Mucosa of rectum (tissue), 2 donors: ENCODE measurements around the gene OR51E2.

Experiments
- H3K27ac ChIP-seq, 2 donors: one replicate each; pipeline ENCODE4 v1.7.0; 2013; ENCODE audit warnings: inconsistent platforms in 2 of 2, low read depth in 2 of 2, low read length in 2 of 2
- H3K27me3 ChIP-seq, 2 donors: one replicate each; pipeline ENCODE4 v1.7.0; 2013; ENCODE audit warnings: low read length in 2 of 2; ENCODE audit not compliant: control insufficient read depth in 2 of 2, insufficient read depth in 2 of 2
- H3K36me3 ChIP-seq, 2 donors: one replicate each; pipeline ENCODE4 v1.7.0; 2013; ENCODE audit warnings: low read length in 2 of 2; ENCODE audit not compliant: control insufficient read depth in 2 of 2, insufficient read depth in 2 of 2
- H3K4me1 ChIP-seq, 2 donors: one replicate each; pipeline ENCODE4 v1.7.0; 2013; ENCODE audit warnings: low read length in 2 of 2, mild to moderate bottlenecking in 1 of 2; ENCODE audit not compliant: control insufficient read depth in 2 of 2, insufficient read depth in 2 of 2
- H3K4me3 ChIP-seq, 2 donors: one replicate each; pipeline ENCODE4 v1.7.0; 2013; ENCODE audit warnings: low read length in 2 of 2
- H3K9ac ChIP-seq, 2 donors: one replicate each; pipeline ENCODE4 v1.7.0; 2013; ENCODE audit warnings: low read length in 2 of 2, low read depth in 1 of 2, mild to moderate bottlenecking in 1 of 2
- H3K9me3 ChIP-seq, 2 donors: one replicate each; pipeline ENCODE4 v1.7.0; 2013; ENCODE audit warnings: low read length in 2 of 2; ENCODE audit not compliant: control insufficient read depth in 2 of 2
- donor health status: healthy.
- donor health status: Normal muscosa, but diverticular disease.

OR51E2 gene

DNA sequence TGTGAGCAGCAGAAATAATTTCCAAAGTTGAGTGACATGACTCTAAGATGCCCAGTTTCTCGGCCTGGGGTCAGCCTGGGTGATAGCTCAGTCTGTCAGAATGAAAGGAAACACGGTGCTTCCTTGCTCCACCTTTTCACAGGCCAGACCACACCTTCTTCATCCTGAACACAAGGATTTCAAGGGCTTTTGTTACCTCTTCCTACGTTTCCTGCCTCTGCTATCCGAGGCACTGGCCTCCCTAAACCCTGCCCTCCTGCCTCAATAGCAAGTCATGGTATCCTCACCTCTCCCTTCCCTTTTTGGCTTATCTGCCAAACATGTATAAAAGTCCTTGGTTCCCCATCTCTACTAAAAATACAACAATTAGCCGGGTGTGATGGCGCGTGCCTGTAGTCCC lies 55.6 kb downstream of the OR51E2 start:
- Histone ChIP-seq H3K36me3 (no peaks in the 10 kb centered on the region), H3K9me3 (no peaks in the 10 kb centered on the region), H3K27ac (no peak overlapping the region), H3K27me3 (no peaks in the 10 kb centered on the region), H3K9ac (no peak overlapping the region), H3K4me3 (no peak overlapping the region), H3K4me1 (peaks cover under 1 to 1% of the 10 kb centered on the region in 2 donors)

DNA sequence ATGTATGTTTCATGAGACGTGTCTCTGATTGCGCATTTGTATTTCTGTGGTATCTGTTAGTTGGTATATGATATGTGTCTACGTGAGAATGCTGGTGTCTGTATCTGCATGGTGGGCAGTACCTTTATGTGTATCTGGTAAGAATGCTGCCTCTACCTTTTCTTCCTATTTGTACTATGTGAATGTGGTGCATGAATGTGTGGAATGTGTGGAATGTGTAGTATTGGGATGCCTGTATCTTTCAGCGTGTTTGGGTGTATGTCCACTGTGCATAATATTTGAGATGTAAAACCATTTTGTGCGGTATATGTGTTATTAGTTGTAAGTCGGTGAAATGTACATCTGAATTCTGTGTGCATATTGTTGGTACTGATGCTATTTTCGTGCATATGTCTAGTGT lies 56.2 kb downstream of the OR51E2 start:
- Histone ChIP-seq H3K4me3 (no peak overlapping the region), H3K9ac (no peak overlapping the region), H3K27ac (no peak overlapping the region), H3K36me3 (no peaks in the 10 kb centered on the region), H3K9me3 (no peaks in the 10 kb centered on the region), H3K4me1 (peaks cover 3% of the 10 kb centered on the region in 2 donors), H3K27me3 (no peaks in the 10 kb centered on the region)

DNA sequence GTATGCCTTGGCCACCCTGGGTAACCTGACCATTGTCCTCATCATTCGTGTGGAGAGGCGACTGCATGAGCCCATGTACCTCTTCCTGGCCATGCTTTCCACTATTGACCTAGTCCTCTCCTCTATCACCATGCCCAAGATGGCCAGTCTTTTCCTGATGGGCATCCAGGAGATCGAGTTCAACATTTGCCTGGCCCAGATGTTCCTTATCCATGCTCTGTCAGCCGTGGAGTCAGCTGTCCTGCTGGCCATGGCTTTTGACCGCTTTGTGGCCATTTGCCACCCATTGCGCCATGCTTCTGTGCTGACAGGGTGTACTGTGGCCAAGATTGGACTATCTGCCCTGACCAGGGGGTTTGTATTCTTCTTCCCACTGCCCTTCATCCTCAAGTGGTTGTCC lies 57.7 kb downstream of the OR51E2 start:
- no peaks in the 10 kb centered on the region for H3K9me3 ChIP-seq
- no peaks in the 10 kb centered on the region for H3K36me3 ChIP-seq
- peaks cover 3% of the 10 kb centered on the region in 2 donors for H3K4me1 ChIP-seq
- H3K27ac ChIP-seq, result no peak overlapping the region
- no peaks in the 10 kb centered on the region for H3K27me3 ChIP-seq
- no peak overlapping the region for H3K4me3 ChIP-seq
- no peak overlapping the region for H3K9ac ChIP-seq

DNA sequence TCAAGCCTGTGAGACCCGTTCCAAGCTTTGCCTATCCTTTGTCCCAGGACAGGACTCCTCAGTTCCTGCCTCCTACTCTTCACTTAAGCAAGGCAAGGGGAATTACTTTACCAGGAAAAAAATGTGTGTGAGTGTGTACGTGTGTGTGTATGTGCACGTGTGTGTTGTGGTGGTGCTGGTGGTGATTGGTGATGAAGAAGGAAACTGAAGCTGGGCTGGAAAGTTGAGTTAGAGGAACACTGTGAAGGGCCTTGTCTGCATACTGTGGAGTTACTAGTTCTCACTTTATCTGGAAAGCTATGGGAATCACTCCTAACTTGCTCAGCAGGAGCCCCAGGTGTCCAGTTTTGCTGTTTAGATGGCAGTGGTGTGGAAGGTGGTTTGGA lies 60.0 kb downstream of the OR51E2 start:
- Histone ChIP-seq H3K27me3 (no peaks in the 10 kb centered on the region), H3K36me3 (no peaks in the 10 kb centered on the region), H3K27ac (no peak overlapping the region), H3K4me1 (peaks cover 3% of the 10 kb centered on the region in 2 donors), H3K9ac (no peak overlapping the region), H3K9me3 (no peaks in the 10 kb centered on the region), H3K4me3 (no peak overlapping the region)

DNA sequence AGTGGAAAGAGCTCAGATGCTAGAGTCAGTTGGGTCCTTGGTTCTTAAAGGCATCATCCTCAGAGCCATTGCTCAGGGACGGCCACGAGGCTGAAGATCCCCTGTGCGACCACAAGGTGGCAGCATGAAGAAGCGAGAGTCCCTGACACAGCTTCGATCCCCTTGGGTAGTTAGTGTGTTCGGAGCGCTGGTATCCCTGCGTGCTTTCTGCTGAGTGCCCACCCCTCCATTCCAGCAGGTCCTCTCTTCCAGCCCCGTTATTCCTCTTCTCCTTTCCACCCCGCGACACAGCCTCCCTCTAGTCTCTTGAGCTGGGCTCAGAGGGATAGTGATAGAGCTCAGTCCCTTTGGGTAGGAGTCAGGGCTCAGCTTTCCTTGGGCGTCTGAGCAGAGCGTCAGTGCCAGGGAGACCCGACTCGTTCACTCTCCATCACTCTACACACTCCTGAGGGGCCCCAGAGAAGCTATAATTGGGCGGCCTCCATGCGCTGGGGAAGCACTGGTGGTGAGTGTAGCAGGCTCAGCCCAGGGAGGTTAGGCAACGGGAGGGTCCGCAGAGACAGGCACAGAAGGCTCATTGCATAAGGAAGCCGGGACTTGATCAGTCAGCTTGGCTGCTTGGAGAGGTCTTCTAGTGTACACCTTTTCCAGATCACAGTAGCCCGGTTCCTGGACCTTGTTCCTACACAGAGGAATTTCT lies 60.5 kb downstream of the OR51E2 start, which contains the start of gene OR51D1:
Gene OR51D1 (plus strand): TSS at position 516 of the 700 bp plus-strand sequence. CDS start 2,314 bp downstream, outside the sequence.
- Histone ChIP-seq H3K4me1 (peaks cover 3% of the 10 kb centered on the region in 2 donors), H3K9ac (no peak within 1 kb of the TSS), H3K27me3 (no peaks in the 10 kb centered on the region), H3K27ac (no peak within 1 kb of the TSS), H3K4me3 (peak within 1 kb of the TSS; percentile 50 to 55), H3K36me3 (no peaks in the 10 kb centered on the region), H3K9me3 (no peaks in the 10 kb centered on the region)

DNA sequence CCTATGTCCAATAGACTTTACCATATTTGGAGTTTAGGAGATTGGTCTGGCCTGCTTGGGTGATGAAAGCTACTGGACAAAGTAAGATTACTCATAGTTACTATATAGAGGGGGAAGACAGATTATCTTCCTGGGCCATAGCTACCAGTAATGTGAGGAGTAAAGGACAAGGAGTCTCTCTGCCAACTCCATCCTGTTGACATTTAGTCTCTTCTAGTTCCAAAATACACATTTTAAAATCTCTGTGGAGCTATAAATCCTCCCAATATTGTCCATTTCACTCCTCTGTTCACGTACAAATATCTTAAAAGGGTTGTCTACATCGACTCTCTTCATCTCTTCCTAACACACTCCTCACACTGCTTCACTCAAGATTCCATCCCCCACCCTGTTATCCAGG lies 61.5 kb downstream of the OR51E2 start:
- Histone ChIP-seq H3K9ac (no peak overlapping the region), H3K36me3 (no peaks in the 10 kb centered on the region), H3K9me3 (no peaks in the 10 kb centered on the region), H3K4me3 (no peak overlapping the region), H3K27me3 (no peaks in the 10 kb centered on the region), H3K4me1 (peaks cover 3% of the 10 kb centered on the region in 2 donors), H3K27ac (no peak overlapping the region)
